Measurements from ENCODE around the gene TJP1. TPM values are rescaled to one million over a fixed set of nuclear protein-coding genes. Genes with fewer than 3 reads are reported as not detected.

TJP1 gene
- total and polyA plus RNA-seq, 2 of the 8 experiments (the other 6 are each of a cell fraction or from before 2014, with no cell fraction given) = 46.3 to 138 TPM

- TF ChIP-seq CBX5 (IDR thresholded peaks at IDR 0.05; ENCODE audit: low read depth, low read length) (no peak), YY1 (IDR thresholded peaks at IDR 0.05; ENCODE audit: low read depth, low read length) (no peak), USF2 (IDR thresholded peaks at IDR 0.05; ENCODE audit: low read length) (no peak), NANOG (IDR thresholded peaks at IDR 0.05; ENCODE audit: insufficient read depth, low read depth, low read length, poor library complexity, severe bottlenecking) (no peak)
Observed at GRCh38 chr15:29773816-29774215, 48.5 kb downstream of the TJP1 start (continued).
